Muscle of back (tissue), 11 donors: ENCODE results near the gene TCEANC2. TPM values are rescaled to one million over a fixed set of nuclear protein-coding genes. Genes with fewer than 3 reads are reported as not detected.
"Not testable (repeated sequence)": the region's sequence is repeated elsewhere in the genome, so short reads cannot be mapped to it uniquely, and the experiment has no call there.

Experiments
- DNase-seq, 3 donors: peaks; one replicate each; pipeline versions ENCODE4 v3.0.0 to v3.0.0-alpha.2; 2013
- polyA plus RNA-seq, 10 donors: library from polyadenylated mRNA; unstranded; fragments of 120-200 nt; gene quantifications; one replicate each; pipeline ENCODE4 v1.2.1, GENCODE V29; 2013; ENCODE audit not compliant: insufficient read length in 10 of 10

The TCEANC2 gene
- polyA plus RNA-seq, 10 donors = 4.9 to 7.7 (median 5.6) TPM

DNA sequence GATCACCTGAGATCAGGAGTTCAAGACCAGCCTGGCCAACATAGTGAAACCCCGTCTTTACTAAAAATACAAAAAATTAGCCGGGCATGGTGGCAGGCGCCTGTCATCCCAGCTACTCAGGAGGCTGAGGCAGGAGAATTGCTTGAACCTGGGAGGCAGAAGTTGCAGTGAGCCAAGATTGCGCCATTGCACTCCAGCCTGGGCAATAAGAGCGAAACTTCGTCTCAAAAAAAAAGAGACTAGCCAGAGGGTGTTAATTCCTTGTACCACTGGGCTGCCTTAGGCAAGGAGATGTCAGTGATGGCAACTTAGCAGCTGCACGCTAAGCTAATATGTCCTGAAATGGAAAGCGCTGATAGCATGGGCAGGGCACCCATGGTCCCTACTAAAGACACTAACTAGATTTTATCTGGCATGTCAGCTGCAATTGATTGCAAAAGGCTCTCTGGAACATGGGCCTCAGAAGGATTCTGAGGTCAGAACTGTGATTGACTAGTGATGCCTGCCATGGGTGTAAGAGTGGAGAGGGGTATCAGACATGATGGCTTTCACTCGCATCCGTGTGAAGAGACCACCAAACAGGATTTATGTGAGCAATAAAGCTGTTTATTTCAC is 33.7 kb upstream of the TCEANC2 start:
- DNase-seq = not testable (repeated sequence)

DNA sequence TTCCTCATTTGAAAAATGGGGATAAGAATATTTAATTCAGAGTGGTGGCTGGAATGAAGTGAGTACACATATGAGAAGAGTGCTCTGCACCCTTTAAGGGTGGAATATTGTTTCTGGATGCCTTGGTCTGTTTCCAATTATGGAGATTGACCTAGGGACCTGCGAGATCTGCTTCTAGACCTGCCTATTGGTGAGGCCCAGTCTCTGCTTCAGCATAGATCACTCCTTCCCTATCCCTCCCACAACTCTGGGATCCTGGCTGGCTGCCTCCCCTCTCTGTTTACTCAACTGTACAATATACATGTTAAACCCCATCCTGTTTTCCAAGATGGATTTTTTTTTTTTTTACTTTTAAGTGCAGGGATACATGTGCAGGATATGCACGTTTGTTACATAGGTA is 29.1 kb upstream of the TCEANC2 start:
- DNase-seq = no peak

DNA sequence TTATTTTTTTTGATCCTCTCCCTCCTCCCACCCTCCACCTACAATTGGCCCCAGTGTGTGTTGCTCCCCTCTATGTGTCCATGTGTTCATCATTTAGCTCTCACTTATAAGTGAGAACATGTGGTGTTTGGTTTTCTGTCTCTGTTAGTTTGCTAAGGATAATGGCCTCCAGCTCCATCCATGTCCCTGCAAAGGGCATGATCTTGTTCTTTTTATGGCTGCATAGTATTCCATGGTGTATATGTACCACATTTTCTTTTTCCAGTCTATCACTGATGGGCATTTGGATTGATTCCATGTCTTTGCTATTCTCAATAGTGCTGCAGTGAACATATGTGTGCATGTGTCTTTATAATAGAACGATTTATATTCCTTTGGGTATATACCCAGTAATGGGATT is 28.6 kb upstream of the TCEANC2 start:
- DNase-seq = not testable (repeated sequence)

DNA sequence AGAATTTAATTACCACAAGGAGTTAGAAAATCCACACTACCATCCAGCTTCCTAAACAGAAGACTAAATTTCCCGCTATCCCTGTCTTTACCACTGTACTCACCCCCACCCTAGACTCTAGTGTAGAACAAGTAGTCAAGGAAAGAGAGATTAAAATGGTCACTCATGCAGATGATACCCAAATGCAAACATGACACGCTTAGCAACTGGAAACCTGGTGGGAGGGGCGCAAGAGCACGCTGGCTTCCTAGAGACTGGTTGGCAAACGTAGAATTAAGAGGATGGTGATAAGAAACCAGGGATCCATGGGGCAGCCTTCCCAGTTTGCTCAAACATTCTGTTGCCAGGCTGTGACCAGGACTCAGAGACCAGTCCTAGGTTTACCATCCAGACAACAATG is 25.6 kb upstream of the TCEANC2 start:
- DNase-seq = no peak

DNA sequence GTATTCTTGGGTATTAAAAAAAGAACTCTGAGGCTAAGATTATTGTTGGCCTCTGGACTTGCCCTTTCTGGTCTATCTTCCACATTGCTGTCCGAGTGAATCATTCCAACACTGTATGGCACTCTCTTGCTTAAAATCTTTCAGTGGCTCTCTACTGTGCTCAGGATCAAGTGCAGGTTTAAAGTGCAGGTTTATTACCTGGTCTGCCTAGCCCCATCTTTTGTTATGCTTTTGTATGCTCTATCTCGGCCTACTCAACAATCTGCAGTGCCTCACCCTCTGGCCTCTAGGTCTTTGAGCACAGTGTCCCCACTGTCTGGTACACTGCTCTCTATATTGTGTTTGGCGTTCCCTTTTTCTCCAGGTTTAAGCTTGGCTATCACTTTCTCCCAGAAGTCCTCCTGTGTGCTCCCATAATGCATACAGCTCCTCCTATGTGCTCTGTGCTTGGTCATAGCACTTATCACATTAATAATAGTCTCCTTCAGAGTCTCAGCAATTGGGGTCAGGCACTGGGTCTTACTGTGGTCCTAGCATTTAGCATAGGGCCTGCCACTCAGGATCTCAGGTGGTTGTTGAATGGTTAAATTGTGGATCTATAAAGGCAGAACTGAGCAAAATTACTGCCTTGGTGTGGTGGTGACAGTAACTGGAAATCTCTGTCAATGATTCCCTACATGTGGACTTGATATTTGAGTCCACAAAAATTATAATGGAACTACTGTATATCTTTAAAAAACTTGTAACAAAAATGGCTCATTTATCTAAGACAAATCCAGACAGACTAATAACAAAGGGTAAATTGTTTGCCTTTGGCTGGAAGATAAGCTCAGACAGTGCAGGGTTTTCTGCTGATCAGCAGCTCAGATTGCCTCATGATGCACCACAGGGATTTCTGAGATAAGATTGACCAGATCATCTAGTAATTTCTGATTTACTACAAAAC is 24.8 kb upstream of the TCEANC2 start:
- DNase-seq = no peak

DNA sequence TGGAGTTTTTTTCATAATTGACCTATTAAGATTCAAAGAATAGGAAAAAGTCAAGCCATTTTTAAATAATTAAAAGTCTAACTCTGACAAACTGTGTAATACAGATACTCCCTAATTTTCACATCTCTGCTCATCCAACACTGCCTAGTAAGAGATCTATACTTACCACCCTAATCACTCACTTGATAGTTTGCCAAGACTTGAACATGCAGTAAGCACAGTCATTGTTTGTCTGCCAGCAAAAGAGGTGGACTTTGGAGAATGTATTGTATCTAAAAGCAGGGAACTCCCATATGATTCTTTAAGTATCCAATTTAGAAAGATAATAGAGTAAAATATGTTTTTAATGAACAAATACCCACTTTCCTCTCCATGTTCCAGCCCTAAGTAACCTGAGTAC is 15.9 kb upstream of the TCEANC2 start:
- no peak for DNase-seq

DNA sequence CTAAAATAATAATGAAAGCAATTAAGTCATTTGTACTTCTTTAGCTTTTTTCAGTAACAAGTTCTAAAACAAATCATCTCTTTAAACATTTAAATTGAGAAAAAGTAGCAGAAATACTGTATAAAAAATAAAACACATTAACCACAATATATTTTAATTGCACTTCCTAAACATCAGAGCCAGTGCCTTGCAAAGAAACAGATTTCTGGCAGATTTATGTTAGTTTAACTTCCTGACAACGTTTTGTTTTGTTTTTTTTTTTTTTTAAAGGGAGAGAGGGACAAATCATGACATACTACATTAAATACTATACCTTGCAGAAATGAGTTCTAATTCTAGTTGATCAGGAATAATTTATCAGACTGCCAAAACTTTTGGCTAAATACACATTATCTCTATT is 11.6 kb upstream of the TCEANC2 start:
- DNase-seq = no peak

DNA sequence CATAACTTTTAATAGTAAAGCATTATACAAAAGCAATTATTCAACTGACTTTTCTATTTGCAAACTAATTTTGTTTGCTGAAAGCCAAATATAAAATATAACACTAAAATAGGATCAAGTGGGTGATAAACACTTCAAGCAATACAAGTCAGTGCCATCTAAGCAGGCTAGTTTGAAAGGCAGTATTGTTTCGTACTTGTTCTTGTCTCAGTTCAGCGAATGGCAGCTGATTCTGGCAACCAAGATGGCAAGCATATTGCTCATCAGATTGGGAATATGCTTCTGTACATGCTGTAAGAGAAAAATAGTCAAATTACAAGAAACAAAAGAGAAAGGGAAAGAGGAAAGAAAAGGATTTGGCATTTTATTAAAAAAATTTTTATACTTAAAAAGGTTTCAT is 7.9 kb upstream of the TCEANC2 start:
- DNase-seq = no peak

DNA sequence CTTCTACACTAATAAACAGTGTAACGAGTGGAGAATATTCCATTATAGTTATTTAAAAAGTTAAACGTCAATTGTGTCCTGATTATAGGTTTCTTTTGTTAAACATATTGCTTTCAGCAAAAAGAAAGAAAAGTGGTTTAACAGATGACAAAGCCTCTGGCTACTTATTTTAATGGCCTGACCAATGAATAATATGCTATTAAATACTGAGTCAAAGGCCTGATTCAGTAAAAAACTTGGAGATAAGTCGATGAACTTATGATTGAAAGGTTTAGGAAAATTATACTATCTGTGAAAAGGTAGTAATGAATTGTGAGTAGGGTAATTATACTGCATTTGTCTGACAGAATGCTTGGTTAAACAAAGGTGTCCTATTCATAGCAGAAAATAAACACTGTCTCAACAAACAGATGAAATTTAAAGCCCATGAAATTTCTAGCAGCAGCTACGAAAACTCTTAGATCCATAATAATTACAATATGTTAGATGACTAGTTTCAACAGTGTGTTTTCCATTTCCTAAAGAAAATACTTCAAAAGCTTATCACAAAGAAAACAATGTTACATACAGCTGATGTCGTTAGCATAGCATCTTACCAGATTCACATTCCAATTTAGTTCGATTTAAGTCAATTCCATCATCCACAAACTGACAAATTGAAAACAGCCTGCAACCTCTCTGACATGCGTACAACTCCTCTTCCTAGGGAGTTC is 6.6 kb upstream of the TCEANC2 start:
- peak in 1 of 3 donors; percentile 6 for DNase-seq

DNA sequence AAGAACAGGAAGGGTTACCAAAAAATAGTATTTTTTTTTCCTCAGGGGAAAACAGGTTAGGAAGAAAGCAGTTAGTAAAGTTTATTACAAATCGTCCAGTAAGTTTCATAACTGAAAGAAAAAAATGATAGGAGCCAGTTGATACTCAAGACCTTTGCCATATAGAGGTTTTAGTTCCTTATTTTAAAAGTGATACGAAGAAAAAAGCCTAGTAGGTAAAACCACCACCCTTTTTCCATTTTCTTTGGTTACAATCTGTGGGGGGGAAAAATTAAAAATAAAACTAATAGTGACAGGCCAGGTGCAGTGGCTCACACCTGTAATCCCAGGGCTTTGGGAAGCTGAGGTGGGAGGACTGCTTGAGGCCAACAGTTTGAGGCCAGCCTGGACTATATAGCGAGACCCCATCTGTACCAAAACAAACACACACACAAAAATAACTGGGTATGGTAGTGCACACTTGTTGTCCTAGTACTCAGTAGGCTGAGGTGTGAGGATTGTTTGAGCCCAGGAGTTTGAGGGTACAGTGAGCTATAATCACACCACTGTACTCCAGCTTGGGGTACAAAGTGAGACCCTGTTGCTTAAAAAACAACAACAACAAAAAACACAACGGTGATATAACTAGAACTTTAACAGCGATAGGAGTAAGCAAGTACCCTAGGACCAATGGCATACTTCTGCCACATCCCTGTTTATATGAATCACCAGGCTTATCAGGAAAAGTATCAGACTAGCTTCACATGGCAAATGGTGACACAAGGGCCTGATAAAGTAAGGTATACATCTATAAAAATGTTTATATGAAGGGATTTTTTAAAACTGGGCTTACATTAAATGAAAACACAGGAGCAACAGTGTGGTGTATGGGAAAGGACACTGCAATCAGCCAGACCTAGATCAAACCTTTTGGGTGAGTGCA is 5.8 kb upstream of the TCEANC2 start:
- no peak for DNase-seq

DNA sequence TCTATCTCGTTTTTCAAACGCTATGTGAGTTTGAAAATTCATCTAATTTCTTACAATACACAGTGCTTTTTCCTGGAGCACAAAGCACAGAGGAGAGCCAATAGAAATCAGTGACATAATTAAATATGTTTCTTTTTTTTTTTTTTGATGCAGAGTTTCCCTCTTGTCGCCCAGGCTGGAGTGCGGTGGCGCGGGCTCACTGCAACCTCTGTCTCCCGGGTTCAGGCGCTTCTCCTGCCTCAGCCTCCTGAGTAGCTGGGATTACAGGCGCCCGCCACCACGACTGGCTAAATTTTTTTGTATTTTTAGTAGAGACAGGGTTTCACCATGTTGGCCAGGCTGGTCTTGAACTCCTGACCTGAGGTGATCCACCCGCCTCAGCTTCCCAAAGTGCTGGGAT is 3.0 kb upstream of the TCEANC2 start:
- not testable (repeated sequence) for DNase-seq

DNA sequence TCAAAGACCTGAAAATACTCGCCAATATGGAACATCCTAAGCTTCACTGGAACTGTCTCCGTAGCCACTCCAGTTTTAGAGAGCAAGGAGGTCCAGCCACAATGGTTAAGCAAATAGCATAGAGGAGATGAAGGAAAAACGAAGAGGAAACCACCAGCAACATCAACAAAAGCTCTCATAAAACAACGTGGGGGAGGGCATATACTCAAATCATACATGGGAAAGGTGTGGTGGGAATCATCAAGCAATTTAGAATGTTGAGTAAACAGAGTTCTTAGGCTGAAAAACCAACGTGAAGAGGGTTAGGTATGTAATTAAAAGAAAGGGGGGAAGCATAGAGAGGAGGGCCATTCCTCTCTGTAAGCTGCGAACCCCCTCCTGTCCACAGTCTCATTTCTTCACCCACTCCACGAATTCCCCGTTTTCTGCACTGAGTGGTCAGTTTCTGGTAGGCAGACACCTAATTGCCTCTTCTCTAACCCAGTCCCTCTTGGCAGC is 1.4 kb upstream of the TCEANC2 start:
- DNase-seq = peak in 1 of 3 donors; percentile 1

DNA sequence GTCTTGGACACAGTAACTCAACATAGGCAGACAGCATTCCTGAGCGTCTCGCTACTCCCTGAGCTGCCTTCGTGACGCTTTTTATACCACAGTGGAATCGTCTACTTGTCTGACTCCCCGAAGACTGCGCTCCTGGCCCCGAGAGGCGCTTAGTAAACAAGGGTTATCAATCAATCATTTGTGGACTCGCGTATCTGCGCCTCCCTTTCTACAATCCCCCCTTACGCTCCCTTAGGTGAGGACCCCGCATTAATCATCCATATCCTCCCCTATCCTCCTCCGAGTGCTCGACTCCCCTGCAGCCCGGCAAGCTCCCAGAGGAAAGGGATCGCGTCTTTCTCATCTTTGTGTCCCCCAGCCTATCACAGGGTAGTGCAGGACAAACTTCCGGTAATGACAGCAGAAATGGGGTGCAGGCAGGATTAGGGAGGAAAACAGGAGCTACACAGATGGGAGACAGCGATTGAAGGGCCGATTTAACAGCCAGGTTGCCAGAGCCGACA is 926 bp upstream of the TCEANC2 start:
- DNase-seq = peak; percentile 41 to 84 (median 46)

DNA sequence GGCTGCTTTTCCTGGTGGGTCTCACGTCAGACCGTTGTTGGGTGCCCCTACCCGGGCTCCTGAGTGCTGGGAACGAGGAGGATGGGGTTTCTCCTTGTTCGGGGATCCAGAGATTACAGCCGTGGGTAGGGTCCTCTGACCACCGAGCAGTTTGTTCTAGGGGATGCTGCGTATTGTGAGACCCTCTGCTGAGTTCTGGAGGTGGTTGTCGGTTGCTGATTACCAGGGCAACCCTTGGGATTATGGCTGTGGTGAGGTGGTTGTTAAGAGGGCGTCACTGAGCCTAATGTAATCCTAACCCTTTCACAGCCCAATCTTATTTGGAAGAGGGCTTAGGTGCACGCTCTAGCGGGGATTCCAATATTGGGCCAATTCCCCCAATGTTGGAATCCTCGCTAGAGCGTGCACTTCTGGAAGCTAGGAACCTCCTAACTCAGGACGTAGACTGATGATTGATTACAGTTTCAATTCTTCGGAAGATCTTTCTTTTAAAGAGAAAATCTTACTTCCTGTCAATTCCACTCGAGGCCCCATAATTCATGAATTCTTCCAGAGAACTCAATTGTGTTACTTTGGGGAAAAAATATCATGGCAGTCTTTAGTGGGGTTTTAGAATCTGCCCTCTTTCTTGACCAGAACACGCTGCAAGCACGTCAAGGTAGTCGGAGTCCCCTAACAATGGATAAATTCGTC is 483 bp downstream of the TCEANC2 start:
- DNase-seq = peak in 2 of 3 donors; percentile 10 to 28

DNA sequence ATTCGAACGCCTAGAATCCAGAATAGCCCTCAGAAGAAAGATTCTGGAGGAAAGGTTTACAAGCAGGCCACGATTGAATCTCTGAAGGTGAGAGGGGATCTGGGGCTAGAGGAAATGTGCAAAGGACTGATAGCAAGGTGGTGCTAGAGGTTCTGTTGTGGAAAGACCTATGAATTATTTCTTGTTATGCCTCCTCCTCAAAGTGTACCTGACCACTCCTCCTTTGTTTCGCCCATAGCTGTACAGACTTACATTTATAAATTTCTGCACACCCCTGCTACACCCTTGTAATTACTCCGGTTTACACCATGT is 986 bp downstream of the TCEANC2 start:
- peak in 1 of 3 donors; percentile 1 for DNase-seq

DNA sequence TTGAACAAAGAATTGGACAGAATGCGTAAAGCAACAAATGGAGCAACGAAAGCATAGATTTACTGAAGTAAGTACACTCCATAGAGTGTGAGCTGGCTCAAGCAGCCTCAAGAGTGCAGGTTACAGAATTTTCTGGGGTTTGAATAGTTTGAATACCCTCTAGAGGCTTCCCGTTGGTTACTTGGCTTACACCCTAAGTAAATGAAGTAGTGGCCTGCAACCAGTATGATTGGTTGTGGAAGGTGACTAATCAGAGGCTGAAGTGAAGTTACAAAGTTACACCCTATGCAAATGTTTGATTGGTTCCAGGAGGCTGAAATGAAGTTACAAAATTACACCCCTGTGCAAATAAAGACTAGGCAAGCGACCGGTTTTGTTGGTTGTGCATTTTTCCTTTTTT is 10.9 kb downstream of the TCEANC2 start:
- peak in 2 of 3 donors; percentile 2 to 22 for DNase-seq

DNA sequence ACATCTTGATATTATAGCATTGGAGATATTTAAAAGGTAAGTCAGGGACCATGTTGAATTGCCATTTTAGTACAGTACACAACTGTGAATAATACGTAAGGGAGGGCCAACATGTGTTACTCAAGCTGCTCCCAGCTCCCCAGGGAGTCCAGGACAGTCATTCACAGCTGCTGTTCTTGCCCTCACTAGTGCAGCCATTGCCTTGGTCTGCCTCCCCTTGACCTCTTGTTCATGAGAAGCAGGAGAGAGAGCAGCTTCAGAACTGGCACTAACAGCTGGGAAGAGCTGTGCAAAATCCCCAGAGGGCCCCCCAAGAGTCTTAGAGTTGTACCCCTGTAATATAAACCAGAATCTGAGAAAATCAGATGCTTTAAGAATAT is 16.4 kb downstream of the TCEANC2 start:
- peak in 2 of 3 donors; percentile 11 to 13 for DNase-seq

DNA sequence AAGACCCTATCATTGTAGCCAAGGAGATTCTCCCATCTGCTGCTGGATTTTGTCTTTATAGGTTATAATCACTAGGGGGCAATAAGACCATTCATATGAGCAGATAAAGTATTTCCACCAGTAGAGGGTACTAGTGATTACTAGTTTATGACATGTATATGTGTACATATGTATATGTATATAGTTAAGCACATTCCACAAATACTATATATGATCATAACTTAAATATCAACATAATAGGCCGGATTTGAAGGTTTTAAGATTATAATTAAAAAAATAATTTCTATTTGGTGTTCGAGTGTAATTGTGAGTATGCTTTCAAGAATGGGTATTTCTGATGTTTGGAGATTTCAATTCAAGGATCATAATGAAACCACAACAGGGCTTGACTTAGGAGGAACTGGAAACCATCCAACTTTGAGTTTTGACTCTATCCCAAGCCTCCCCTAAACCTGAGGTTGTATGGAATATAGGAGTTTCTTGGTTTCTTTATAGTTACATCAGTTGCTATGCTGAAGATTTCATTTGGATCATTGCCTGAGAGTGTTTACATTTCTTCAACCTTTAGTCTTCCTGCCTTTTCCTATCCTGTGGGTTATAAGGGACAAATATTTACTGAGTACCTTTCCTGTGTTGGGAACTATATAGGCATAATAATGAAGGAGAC is 16.9 kb downstream of the TCEANC2 start:
- peak; percentile 53 to 69 (median 53) for DNase-seq

DNA sequence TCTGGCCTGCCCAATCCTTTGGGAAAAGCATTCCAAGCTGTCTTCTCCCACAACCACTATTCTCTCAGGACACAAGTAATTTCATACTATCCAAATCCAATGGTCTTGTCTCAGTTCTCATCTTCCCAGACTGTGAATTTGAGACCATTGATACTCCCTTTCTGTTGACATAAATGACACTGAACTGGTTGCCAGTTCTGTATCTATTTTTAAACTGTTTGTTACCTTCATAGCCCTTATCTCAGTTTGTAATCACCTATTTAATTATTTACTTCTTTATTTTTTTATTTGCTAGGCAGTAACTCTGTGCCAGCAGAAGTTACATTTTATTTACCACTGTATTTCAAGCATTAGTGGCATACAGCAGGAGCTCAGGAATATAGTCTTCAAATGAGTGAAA is 24.0 kb downstream of the TCEANC2 start:
- no peak for DNase-seq

DNA sequence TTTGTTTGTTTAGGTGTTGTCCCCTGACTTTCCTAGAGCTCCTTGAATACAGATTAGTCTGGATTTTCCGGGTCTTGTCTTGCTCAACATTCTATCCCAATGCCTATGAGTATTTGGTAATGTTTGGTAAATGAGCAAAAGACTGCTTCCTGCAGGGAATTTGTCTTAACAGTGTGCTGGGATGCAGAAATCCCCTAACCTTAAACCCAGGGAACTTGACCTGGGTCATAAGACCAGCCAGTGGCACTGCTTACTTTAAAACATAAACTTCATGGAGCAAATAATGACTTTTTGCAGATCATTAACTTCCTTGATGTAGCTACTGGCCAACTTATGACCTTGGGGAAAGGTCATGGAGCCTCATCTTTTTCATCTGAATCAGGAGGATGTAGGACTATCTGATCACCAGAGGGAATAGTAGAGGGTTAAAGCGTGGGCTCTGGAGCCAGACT is 27.2 kb downstream of the TCEANC2 start:
- no peak for DNase-seq
